ENCODE results near the gene C11orf71. TPM values are rescaled to one million over a fixed set of nuclear protein-coding genes. Genes with fewer than 3 reads are reported as not detected.

Gene C11orf71
- total and polyA plus RNA-seq, 9 of the 15 experiments (the other 6 are each of a cell fraction or from before 2014, with no cell fraction given), result 2.9 to 15.1 (median 9.1) TPM

- Histone ChIP-seq H3K4me1 (replicated peaks in 1 of 2; ENCODE audit: control insufficient read depth in 2 of 2, insufficient read depth in 2 of 2, low read length in 2 of 2) (0 out of 5 replicates have a peak, but pooled peaks cover 0 to 6% of the 10 kb centered on the region in 2 experiments), H3K27ac (ENCODE audit: extremely low read depth, low read depth, low read length) (no peak overlapping the region), H3K9me3 (replicated peaks; ENCODE audit: control insufficient read depth, insufficient read depth, low read depth, low read length) (no peaks in the 10 kb centered on the region), H3K79me2 (ENCODE audit: control insufficient read depth, insufficient read depth, low read length) (no peaks in the 10 kb centered on the region), H3K4me2 (ENCODE audit: insufficient read depth, low read length) (no peak overlapping the region), H3K36me3 (ENCODE audit: control insufficient read depth, insufficient read depth, low read length) (no peaks in the 10 kb centered on the region), H3K9me1 (ENCODE audit: control insufficient read depth, insufficient read depth, low read length) (no peaks in the 10 kb centered on the region), H3K27me3 (ENCODE audit: control insufficient read depth in 2 of 2, insufficient read depth in 2 of 2, low read length in 2 of 2) (peaks cover 0 to 2% of the 10 kb centered on the region in 2 experiments; a peak in 1 of 5 replicates), H4K20me1 (replicated peaks; ENCODE audit: control insufficient read depth, insufficient read depth, low read length) (no peaks in the 10 kb centered on the region), H3K4me3 (no peak overlapping the region), H2AFZ (ENCODE audit: low read depth, low read length) (no peak overlapping the region; the same call in 1 of the 2 replicates), H3K9ac (ENCODE audit: insufficient read depth in 1 of 2, low read depth in 2 of 2, low read length in 2 of 2) (no peak overlapping the region)
- DNase-seq (ENCODE audit: extremely low read depth in 1 of 4, low spot score in 3 of 4), result peak in 2 of 4 experiments; percentile 61 to 63
- CTCF ChIA-PET (ENCODE audit: low intra/inter-chr PET ratio), result no interaction called here
- BruUV-seq (replicated peaks), result no TSS peak
- TF ChIP-seq RHOXF2B (CRISPR knock-in tag; conservative IDR thresholded peaks at IDR 0.05) (no peak), NUFIP1 (IDR thresholded peaks at IDR 0.05; ENCODE audit: partially characterized antibody) (no peak), ZNF561 (CRISPR knock-in tag; conservative IDR thresholded peaks at IDR 0.05) (no peak), ATF7 (IDR thresholded peaks at IDR 0.05) (peak; percentile 63; the same call in 1 of the 2 replicates), PKNOX1 (IDR thresholded peaks at IDR 0.05) (peak; percentile 80), ATF3 (IDR thresholded peaks at IDR 0.05) (peak; percentile 63), ATF3 (CRISPR knock-in tag; conservative IDR thresholded peaks at IDR 0.05) (no peak), JUND (IDR thresholded peaks at IDR 0.05; ENCODE audit: borderline replicate concordance, low read depth, low read length) (0 out of 2 replicates have a peak, but pooled peaks have one; percentile 8), JUND (tag; IDR thresholded peaks at IDR 0.05; ENCODE audit: borderline replicate concordance, low read depth, low read length) (no peak)
- ATAC-seq, result peak; percentile 68; the same call in 2 of the 3 replicates
- POLR2A ChIA-PET, result no interaction called here
- FAIRE-seq, result no peak
- 2% methylated on average over 3 of the region's 3 CpGs for WGBS (ENCODE audit: insufficient coverage, low coverage, missing lambda C conversion rate)
- intact Hi-C loops (cut with micrococcal nuclease) (no loop called here), in situ Hi-C loops (cut with MboI) (no loop called here)
Observed at GRCh38 chr11:114354076-114354475, 46.2 kb downstream of the C11orf71 start.
